Measurements from ENCODE around the gene PAIP2. TPM values are rescaled to one million over a fixed set of nuclear protein-coding genes. Genes with fewer than 3 reads are reported as not detected.

The PAIP2 gene
- total RNA-seq, 1 donor from 2014 or later = 87.7 TPM

DNA sequence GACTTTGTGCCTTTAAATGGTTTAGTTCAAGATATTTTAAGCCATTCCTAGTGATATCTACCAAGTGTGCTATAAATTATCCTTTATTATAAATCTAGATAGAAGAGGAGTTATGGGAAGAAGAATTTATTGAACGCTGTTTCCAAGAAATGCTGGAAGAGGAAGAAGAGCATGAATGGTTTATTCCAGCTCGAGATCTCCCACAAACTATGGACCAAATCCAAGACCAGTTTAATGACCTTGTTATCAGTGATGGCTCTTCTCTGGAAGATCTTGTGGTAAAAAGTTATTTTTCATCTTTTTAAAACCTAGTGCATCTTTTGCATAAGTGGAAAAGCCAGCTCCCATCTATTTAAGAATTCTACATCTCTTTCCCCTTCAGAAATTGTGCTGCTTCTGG lies 22.8 kb downstream of the PAIP2 start:
- DNase-seq (ENCODE audit: extremely low spot score, unreplicated experiment) = no peak
- H3K9me3 Mint-ChIP-seq = no peaks in the 10 kb centered on the region
- no peak overlapping the region for H3K4me3 Mint-ChIP-seq
- H3K27me3 Mint-ChIP-seq = no peaks in the 10 kb centered on the region
- peaks cover 27% of the 10 kb centered on the region for H3K36me3 Mint-ChIP-seq
- H3K27ac Mint-ChIP-seq = no peak overlapping the region
- no peaks in the 10 kb centered on the region for H3K4me1 Mint-ChIP-seq (ENCODE audit: unreplicated experiment)
- TF ChIP-seq, protein P1, sequence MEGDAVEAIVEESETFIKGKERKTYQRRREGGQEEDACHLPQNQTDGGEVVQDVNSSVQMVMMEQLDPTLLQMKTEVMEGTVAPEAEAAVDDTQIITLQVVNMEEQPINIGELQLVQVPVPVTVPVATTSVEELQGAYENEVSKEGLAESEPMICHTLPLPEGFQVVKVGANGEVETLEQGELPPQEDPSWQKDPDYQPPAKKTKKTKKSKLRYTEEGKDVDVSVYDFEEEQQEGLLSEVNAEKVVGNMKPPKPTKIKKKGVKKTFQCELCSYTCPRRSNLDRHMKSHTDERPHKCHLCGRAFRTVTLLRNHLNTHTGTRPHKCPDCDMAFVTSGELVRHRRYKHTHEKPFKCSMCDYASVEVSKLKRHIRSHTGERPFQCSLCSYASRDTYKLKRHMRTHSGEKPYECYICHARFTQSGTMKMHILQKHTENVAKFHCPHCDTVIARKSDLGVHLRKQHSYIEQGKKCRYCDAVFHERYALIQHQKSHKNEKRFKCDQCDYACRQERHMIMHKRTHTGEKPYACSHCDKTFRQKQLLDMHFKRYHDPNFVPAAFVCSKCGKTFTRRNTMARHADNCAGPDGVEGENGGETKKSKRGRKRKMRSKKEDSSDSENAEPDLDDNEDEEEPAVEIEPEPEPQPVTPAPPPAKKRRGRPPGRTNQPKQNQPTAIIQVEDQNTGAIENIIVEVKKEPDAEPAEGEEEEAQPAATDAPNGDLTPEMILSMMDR (conservative IDR thresholded peaks at IDR 0.05) = no peak

DNA sequence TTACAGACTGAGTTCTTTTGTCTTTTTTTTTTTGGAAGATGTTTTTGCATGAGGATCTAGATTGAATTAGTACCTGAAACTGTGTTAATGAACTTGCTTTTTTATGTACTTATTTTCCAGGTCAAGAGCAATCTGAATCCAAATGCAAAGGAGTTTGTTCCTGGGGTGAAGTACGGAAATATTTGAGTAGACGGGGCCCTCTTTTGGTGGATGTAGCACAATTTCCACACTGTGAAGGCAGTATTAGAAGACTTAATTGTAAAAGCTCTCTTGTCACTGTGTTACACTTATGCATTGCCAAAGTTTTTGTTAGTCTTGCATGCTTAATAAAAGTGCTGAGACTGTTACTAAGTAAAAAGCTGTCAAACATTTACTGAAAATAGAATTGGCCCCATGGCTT lies 27.0 kb downstream of the PAIP2 start:
- TF ChIP-seq, protein P1 (conservative IDR thresholded peaks at IDR 0.05) = peak; percentile 20
- Mint-ChIP-seq H3K4me3 (no peak overlapping the region), H3K27ac (no peak overlapping the region)

DNA sequence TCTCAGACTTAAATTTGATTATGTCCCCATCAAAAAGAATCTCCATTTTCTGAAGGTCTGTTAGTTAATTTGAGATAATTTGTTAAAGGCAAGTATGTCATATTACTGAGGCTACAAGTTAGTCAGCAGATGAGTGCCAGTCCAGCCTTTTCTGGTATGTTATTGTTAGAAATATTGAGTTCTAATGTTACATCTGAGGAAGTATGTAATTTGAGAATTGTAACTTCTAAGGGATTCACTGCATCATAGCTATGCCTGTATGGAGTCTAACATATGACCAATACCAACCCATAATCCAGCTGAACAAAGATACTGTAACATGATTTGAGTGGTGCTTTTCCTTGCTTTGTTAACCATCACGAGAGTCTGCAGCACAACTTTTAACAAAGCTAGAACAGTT lies 27.5 kb downstream of the PAIP2 start:
- no peak for DNase-seq (ENCODE audit: extremely low spot score, unreplicated experiment)
- Mint-ChIP-seq H3K27ac (no peak overlapping the region), H3K36me3 (peaks cover 30% of the 10 kb centered on the region), H3K4me3 (no peak overlapping the region), H3K27me3 (no peaks in the 10 kb centered on the region), H3K9me3 (no peaks in the 10 kb centered on the region), H3K4me1 (ENCODE audit: unreplicated experiment) (no peaks in the 10 kb centered on the region)
- TF ChIP-seq, protein P1 (conservative IDR thresholded peaks at IDR 0.05) = no peak

More for the DNA sequence above, 27.0 kb downstream of the PAIP2 start:
- H3K9me3 Mint-ChIP-seq = no peaks in the 10 kb centered on the region
- H3K36me3 Mint-ChIP-seq = peaks cover 35% of the 10 kb centered on the region
- DNase-seq (ENCODE audit: extremely low spot score, unreplicated experiment) = no peak
- no peaks in the 10 kb centered on the region for H3K4me1 Mint-ChIP-seq (ENCODE audit: unreplicated experiment)
- H3K27me3 Mint-ChIP-seq = no peaks in the 10 kb centered on the region

DNA sequence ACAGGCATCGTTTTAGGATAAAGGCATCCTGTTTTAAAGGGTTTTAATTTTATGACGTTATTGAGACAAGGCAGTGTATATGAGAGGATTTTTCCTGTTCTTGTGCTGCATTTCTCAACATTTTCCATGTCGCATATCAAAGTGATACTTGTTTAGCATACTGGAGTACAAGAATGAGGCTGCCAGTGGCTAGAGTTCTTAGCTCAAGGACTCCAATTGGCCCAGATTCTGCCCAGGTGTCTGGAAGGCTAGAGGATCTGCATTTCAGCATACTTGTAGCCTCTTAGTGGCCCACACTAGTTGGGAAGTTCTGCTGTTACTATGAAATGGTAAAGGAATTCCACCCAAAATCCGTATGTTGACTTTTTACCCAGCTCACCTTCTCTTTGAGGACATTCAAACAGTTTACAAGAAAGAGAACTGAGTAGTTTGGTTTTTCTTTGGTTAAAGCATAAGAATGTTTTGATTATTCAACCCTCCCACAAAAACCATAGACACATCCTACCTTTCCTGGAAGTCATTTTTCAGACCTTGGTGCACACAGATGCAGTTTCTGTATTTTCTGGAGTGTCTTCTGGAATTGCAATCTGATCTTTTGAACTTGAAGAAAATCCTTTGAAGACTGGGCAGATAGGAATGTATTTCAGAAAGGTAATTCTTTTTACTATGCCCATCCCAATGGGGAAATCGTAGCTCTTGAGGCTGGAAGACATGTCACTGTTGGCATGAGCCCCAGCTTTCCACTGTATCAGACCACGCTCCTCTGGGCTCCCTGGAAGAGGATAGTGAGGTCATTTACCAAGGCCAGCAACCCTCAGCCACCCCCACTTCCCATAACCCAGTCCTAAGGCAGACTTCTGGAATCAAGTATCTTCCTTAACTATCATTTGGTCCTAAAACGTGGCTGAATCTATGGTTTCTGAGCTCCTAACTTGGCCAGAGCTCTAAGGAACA lies 30.1 kb downstream of the PAIP2 start:
- no peaks in the 10 kb centered on the region for H3K9me3 Mint-ChIP-seq
- H3K27ac Mint-ChIP-seq = no peak overlapping the region
- H3K4me3 Mint-ChIP-seq = no peak overlapping the region
- H3K27me3 Mint-ChIP-seq = no peaks in the 10 kb centered on the region
- DNase-seq (ENCODE audit: extremely low spot score, unreplicated experiment) = peak; percentile 29
- peaks cover 20% of the 10 kb centered on the region for H3K36me3 Mint-ChIP-seq
- no peaks in the 10 kb centered on the region for H3K4me1 Mint-ChIP-seq (ENCODE audit: unreplicated experiment)
- TF ChIP-seq, protein P1 (conservative IDR thresholded peaks at IDR 0.05) = no peak

DNA sequence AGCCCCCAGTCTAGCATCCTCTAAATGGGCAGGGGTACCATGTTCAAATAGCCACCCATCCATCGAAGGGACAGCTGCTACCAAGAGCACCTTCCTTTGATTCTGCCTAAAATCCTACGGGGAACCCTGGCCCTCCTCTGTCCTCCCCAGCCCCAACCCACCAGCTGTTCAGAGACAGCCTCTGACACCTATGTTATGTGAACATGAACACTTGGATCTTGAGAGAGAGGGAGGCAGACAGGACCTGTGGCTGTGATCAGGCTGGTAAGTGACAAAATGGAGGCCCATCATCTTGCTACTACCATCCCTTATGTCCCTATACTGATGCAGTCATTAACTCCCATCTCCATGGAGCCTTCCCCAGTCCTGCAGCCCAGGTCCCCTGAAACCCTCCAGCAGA lies 33.3 kb downstream of the PAIP2 start:
- Mint-ChIP-seq H3K9me3 (no peaks in the 10 kb centered on the region), H3K36me3 (peaks cover 16% of the 10 kb centered on the region), H3K4me3 (no peak overlapping the region), H3K4me1 (ENCODE audit: unreplicated experiment) (no peaks in the 10 kb centered on the region), H3K27ac (no peak overlapping the region), H3K27me3 (no peaks in the 10 kb centered on the region)
- TF ChIP-seq, protein P1 (conservative IDR thresholded peaks at IDR 0.05) = no peak
- peak; percentile 32 for DNase-seq (ENCODE audit: extremely low spot score, unreplicated experiment)

Measured in type B pancreatic cell (in vitro differentiated cells).